ENCODE measurements around the gene MYL12B. TPM values are rescaled to one million over a fixed set of nuclear protein-coding genes. Genes with fewer than 3 reads are reported as not detected.

Gene MYL12B
- total RNA-seq, 1 donor from 2014 or later, result 298 TPM

GRCh38 chr18:3221496-3221895, 40.4 kb upstream of the MYL12B start:
- TF ChIP-seq CTCF (IDR thresholded peaks at IDR 0.05; ENCODE audit: unreplicated experiment), result no peak
- no peaks in the 10 kb centered on the region for H3K27me3 Mint-ChIP-seq (ENCODE audit: unreplicated experiment)
- H3K36me3 Mint-ChIP-seq (ENCODE audit: low read depth, unreplicated experiment), result no peaks in the 10 kb centered on the region

GRCh38 chr18:3223356-3223755, 38.6 kb upstream of the MYL12B start:
- DNase-seq (ENCODE audit: low spot score), result no peak
- TF ChIP-seq CTCF (IDR thresholded peaks at IDR 0.05; ENCODE audit: unreplicated experiment), result no peak
- H3K4me3 Mint-ChIP-seq (ENCODE audit: unreplicated experiment), result no peak overlapping the region
- no peak overlapping the region for H3K27ac Mint-ChIP-seq (ENCODE audit: unreplicated experiment)
- no peaks in the 10 kb centered on the region for H3K4me1 Mint-ChIP-seq (ENCODE audit: unreplicated experiment)
- no peaks in the 10 kb centered on the region for H3K36me3 Mint-ChIP-seq (ENCODE audit: low read depth, unreplicated experiment)
- H3K9me3 Mint-ChIP-seq (ENCODE audit: unreplicated experiment), result no peaks in the 10 kb centered on the region
- H3K27me3 Mint-ChIP-seq (ENCODE audit: unreplicated experiment), result no peaks in the 10 kb centered on the region

More at GRCh38 chr18:3221496-3221895, 40.4 kb upstream of the MYL12B start:
- Mint-ChIP-seq H3K4me3 (ENCODE audit: unreplicated experiment) (no peak overlapping the region), H3K27ac (ENCODE audit: unreplicated experiment) (no peak overlapping the region), H3K4me1 (ENCODE audit: unreplicated experiment) (no peaks in the 10 kb centered on the region), H3K9me3 (ENCODE audit: unreplicated experiment) (no peaks in the 10 kb centered on the region)
- no peak for DNase-seq (ENCODE audit: low spot score)

- Mint-ChIP-seq H3K4me3 (ENCODE audit: unreplicated experiment) (no peak overlapping the region), H3K9me3 (ENCODE audit: unreplicated experiment) (no peaks in the 10 kb centered on the region), H3K36me3 (ENCODE audit: low read depth, unreplicated experiment) (no peaks in the 10 kb centered on the region), H3K27ac (ENCODE audit: unreplicated experiment) (no peak overlapping the region), H3K27me3 (ENCODE audit: unreplicated experiment) (no peaks in the 10 kb centered on the region), H3K4me1 (ENCODE audit: unreplicated experiment) (no peaks in the 10 kb centered on the region)
- DNase-seq (ENCODE audit: low spot score), result no peak
- no peak for TF ChIP-seq CTCF (IDR thresholded peaks at IDR 0.05; ENCODE audit: unreplicated experiment)
These were observed 37.7 kb upstream of the MYL12B start for GRCh38 chr18:3224223-3224622.

- H3K27ac Mint-ChIP-seq (ENCODE audit: unreplicated experiment), result no peak overlapping the region
These were observed 36.3 kb upstream of the MYL12B start for GRCh38 chr18:3225588-3225987.

GRCh38 chr18:3226048-3226447, 35.9 kb upstream of the MYL12B start:
- no peak overlapping the region for H3K27ac Mint-ChIP-seq (ENCODE audit: unreplicated experiment)
- no peak for TF ChIP-seq CTCF (IDR thresholded peaks at IDR 0.05; ENCODE audit: unreplicated experiment)
- no peaks in the 10 kb centered on the region for H3K4me1 Mint-ChIP-seq (ENCODE audit: unreplicated experiment)
- H3K9me3 Mint-ChIP-seq (ENCODE audit: unreplicated experiment), result no peaks in the 10 kb centered on the region
- no peak overlapping the region for H3K4me3 Mint-ChIP-seq (ENCODE audit: unreplicated experiment)
- DNase-seq (ENCODE audit: low spot score), result no peak
- H3K36me3 Mint-ChIP-seq (ENCODE audit: low read depth, unreplicated experiment), result no peaks in the 10 kb centered on the region
- H3K27me3 Mint-ChIP-seq (ENCODE audit: unreplicated experiment), result no peaks in the 10 kb centered on the region

More at GRCh38 chr18:3225588-3225987, 36.3 kb upstream of the MYL12B start:
- H3K27me3 Mint-ChIP-seq (ENCODE audit: unreplicated experiment), result no peaks in the 10 kb centered on the region
- H3K4me3 Mint-ChIP-seq (ENCODE audit: unreplicated experiment), result no peak overlapping the region
- TF ChIP-seq CTCF (IDR thresholded peaks at IDR 0.05; ENCODE audit: unreplicated experiment), result no peak
- no peaks in the 10 kb centered on the region for H3K36me3 Mint-ChIP-seq (ENCODE audit: low read depth, unreplicated experiment)
- no peak for DNase-seq (ENCODE audit: low spot score)
- no peaks in the 10 kb centered on the region for H3K4me1 Mint-ChIP-seq (ENCODE audit: unreplicated experiment)
- H3K9me3 Mint-ChIP-seq (ENCODE audit: unreplicated experiment), result no peaks in the 10 kb centered on the region

All from endothelial cell (in vitro differentiated cells).